GM12878 (cell line): ENCODE results near the gene PAOX. TPM values are rescaled to one million over a fixed set of nuclear protein-coding genes. Genes with fewer than 3 reads are reported as not detected.

ENCODE experiments used
- CBFB ChIP-seq: IDR thresholded peaks from 2 replicates; pipeline ENCODE4 v1.6.1; 2016; ENCODE audit warnings: antibody characterized with exemption, low read depth
- RAD51 ChIP-seq: fragments of 450-650 bp; IDR thresholded peaks from 2 replicates; pipeline ENCODE4 v1.6.1; 2016; ENCODE audit warnings: moderate library complexity, mild to moderate bottlenecking, inconsistent platforms
- SMAD5 ChIP-seq: IDR thresholded peaks from 2 replicates; pipeline ENCODE4 v1.6.1; 2016; ENCODE audit warnings: antibody characterized with exemption, low read depth
- ZBTB11 ChIP-seq: fragments of 450-650 bp; formaldehyde crosslinking; IDR thresholded peaks from 2 replicates; pipeline ENCODE4 v1.5.0; 2022; ENCODE audit warnings: mild to moderate bottlenecking, missing genetic modification characterization
- ZNF592 ChIP-seq: fragments of 450-650 bp; IDR thresholded peaks from 2 replicates; pipeline ENCODE4 v1.6.1; 2017; ENCODE audit warnings: mild to moderate bottlenecking, moderate library complexity
- polyA plus RNA-seq, 11 experiments: library from polyadenylated mRNA; depleted of rRNA in 4 of 11; unstranded in 6 of 11; stranded (reverse) in 5 of 11; fragments of >200 nt; fragmentation: Nextera tagmentation in 4 of 11; fragmentation: Illumina TruSeq in 1 of 11; extraction: Ambion mirVana in 4 of 11; extraction: Trizol in 1 of 11; gene quantifications; 1 replicate in 1 of 11; 2 replicates in 10 of 11; pipeline versions ENCODE4 v1.2.1 to v1.2.3, GENCODE V29; 2011 to 2016; ENCODE audit warnings: inconsistent platforms in 2 of 11, missing spikeins in 2 of 11, low read depth in 1 of 11
- total RNA-seq, 4 experiments: library from RNA; depleted of rRNA in 3 of 4; stranded (reverse); fragments of >200 nt in 3 of 4; fragmentation: Illumina TruSeq in 1 of 4; extraction: Trizol in 1 of 4; gene quantifications; 2 replicates each; pipeline versions ENCODE4 v1.2.1 to v1.2.3, GENCODE V29; 2013 to 2021

PAOX gene
- total and polyA plus RNA-seq, 10 of the 15 experiments (the other 5 are each of a cell fraction or from before 2014, with no cell fraction given): 1.2 to 22.2 (median 10.5) TPM

- TF ChIP-seq ZNF592 (no peak), SMAD5 (no peak), CBFB (no peak), ZBTB11 (no peak), RAD51 (no peak)
Measured at GRCh38 chr10:133403784-133404183, 24.7 kb downstream of the PAOX start (continued).
